Cardiac septum (tissue), 1 donor: Measurements from ENCODE around the gene PID1. TPM values are rescaled to one million over a fixed set of nuclear protein-coding genes. Genes with fewer than 3 reads are reported as not detected.

Source experiments
- DNase-seq: peaks from one replicate; pipeline ENCODE4 v3.0.0-alpha.2; 2020; ENCODE audit warnings: low spot score
- intact Hi-C: fragments of 100-400 bp; cut with DNase I; formaldehyde crosslinking; loops from one replicate; pipeline ENCODE4 v1.14.0; 2022
- total RNA-seq: library from RNA; stranded (reverse); fragmentation: NEBNext Ultra II Directional; extraction: Animal tissue kit (Norgen Biotek cat#: 25700); gene quantifications from one replicate; pipeline ENCODE4 v1.2.1, GENCODE V29; 2021
- donor health status: DM: no; HTN: no; CAD: no.

Gene PID1
- total RNA-seq, 1 donor from 2014 or later = 4.3 TPM

- intact Hi-C loops = loop anchor here (5.0 kb wide), 2 partner anchors 139 to 454 kb away; partner anchors contain the start of gene PID1
Measured at GRCh38 chr2:229133155-229133772, 137.8 kb downstream of the PID1 start.

GRCh38 chr2:229132236-229132635 is 138.9 kb downstream of the PID1 start:
- intact Hi-C loops = loop anchor here (5.0 kb wide), 2 partner anchors 140 to 455 kb away; partner anchors contain the start of gene PID1
- DNase-seq = no peak

More at GRCh38 chr2:229133155-229133772, 137.8 kb downstream of the PID1 start:
- no peak for DNase-seq

- no peak for DNase-seq
- intact Hi-C loops = loop anchor here (5.0 kb wide), 2 partner anchors 142 to 457 kb away; partner anchors contain the start of gene PID1
Measured at GRCh38 chr2:229130522-229130921, 140.6 kb downstream of the PID1 start.

- intact Hi-C loops = loop anchor here (5.0 kb wide), 2 partner anchors 142 to 457 kb away; partner anchors contain the start of gene PID1
- no peak for DNase-seq
Measured at GRCh38 chr2:229129738-229130371, 141.2 kb downstream of the PID1 start.

- intact Hi-C loops = no loop called here
Measured at GRCh38 chr2:229127471-229127870, 143.6 kb downstream of the PID1 start.

GRCh38 chr2:229126066-229126465 is 145.0 kb downstream of the PID1 start:
- DNase-seq = no peak
- intact Hi-C loops = no loop called here

More at GRCh38 chr2:229127471-229127870, 143.6 kb downstream of the PID1 start:
- DNase-seq = no peak

GRCh38 chr2:229124136-229124535 is 147.0 kb downstream of the PID1 start:
- intact Hi-C loops = no loop called here
- no peak for DNase-seq

- DNase-seq = no peak
- intact Hi-C loops = no loop called here
Measured at GRCh38 chr2:229118927-229119326, 152.2 kb downstream of the PID1 start.

- intact Hi-C loops = no loop called here
- no peak for DNase-seq
Measured at GRCh38 chr2:229118336-229118735, 152.8 kb downstream of the PID1 start.

GRCh38 chr2:229111744-229112143 is 159.3 kb downstream of the PID1 start:
- intact Hi-C loops = no loop called here
- no peak for DNase-seq

GRCh38 chr2:229109195-229109594 is 161.9 kb downstream of the PID1 start:
- no peak for DNase-seq
- intact Hi-C loops = no loop called here

- intact Hi-C loops = no loop called here
- DNase-seq = no peak
Measured at GRCh38 chr2:229107601-229108000, 163.5 kb downstream of the PID1 start.

GRCh38 chr2:229104974-229105387 is 166.1 kb downstream of the PID1 start:
- no peak for DNase-seq
- intact Hi-C loops = no loop called here

GRCh38 chr2:229104025-229104424 is 167.1 kb downstream of the PID1 start:
- intact Hi-C loops = no loop called here
- no peak for DNase-seq

- no peak for DNase-seq
- intact Hi-C loops = no loop called here
Measured at GRCh38 chr2:229101314-229101713, 169.8 kb downstream of the PID1 start.

GRCh38 chr2:229099231-229099630 is 171.9 kb downstream of the PID1 start:
- intact Hi-C loops = no loop called here
- DNase-seq = no peak

GRCh38 chr2:229098801-229099200 is 172.3 kb downstream of the PID1 start:
- intact Hi-C loops = no loop called here
- DNase-seq = no peak

GRCh38 chr2:229096409-229097066 is 174.5 kb downstream of the PID1 start:
- intact Hi-C loops = no loop called here
- DNase-seq = no peak

GRCh38 chr2:229095472-229095871 is 175.6 kb downstream of the PID1 start:
- DNase-seq = no peak
- intact Hi-C loops = no loop called here

GRCh38 chr2:229090225-229090624 is 180.9 kb downstream of the PID1 start:
- intact Hi-C loops = no loop called here
- no peak for DNase-seq

GRCh38 chr2:229089776-229090175 is 181.3 kb downstream of the PID1 start:
- DNase-seq = no peak
- intact Hi-C loops = no loop called here
